ENCODE results near the gene COL13A1.

COL13A1 gene

DNA sequence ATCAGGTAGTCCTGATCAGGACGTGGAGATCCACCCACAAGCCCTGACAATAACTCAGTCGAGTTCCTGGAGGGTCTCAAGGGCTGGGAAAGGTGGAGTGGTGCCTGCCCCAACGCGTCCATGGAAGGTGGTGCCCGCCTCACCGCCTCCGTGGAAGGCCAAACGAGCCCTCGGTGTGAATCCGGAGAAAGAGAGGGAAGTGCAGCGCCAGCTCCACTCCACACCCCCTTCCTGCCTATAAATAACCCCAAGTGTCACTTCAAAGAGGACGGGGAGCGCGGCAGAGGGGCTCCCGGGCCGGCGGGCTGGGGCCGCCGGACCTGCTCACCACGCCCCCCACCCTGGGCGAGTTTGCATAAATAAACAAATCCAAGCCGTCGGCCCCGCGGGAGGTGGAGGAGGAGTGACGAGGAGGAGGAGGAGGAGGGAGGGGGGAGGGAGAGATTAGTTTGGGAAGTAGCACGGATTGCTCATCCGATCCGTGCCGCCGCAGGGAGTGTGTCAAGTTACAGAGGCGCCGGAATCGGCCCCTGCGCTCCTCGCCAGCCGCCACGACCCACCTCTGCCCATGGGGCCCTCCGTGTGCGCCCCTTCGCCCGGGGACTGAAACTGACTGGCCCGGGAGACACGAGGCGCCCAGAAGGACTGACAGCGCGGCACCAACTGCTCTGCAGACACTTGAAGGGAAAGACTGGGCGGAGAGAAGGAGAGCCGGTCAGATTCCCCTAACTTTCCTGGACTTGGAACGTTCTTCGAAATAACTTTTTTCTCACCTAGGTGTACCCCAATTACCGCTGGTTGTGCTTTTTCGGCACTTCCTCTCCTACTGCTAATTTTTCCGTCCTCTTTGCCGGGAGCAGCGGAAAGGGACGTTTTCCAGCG is at the start of gene COL13A1:
COL13A1 (plus strand) TSS at position 473 of the 882 bp plus-strand sequence. CDS start 518 bp downstream, outside the sequence.
- Histone ChIP-seq H3K27ac (ENCODE audit: low read length) (no peak within 1 kb of the TSS), H3K9ac (ENCODE audit: low read length in 2 of 2) (peak within 1 kb of the TSS; percentile 37 to 51)

DNA sequence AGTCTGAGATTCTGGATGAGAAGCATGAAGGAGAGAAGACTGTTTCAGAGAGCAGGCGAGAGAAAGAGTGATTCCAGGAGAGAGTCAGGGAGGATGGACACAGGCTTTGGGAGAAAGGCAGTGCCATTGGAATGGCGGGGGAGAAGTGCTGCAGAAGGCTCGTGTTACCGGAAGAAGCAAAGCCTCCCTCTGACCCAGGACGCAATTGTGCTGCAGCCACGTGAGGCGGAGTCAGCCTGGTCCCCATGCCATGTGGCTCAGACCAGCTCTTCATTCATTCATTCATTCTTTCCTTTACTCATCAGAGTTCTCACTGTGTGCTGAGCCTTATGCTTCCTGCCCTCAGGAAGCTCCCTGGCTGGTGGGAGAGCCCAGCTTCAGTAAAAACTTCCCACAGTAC is 49.2 kb upstream of the COL13A1 start:
- no peaks in the 10 kb centered on the region for H3K36me3 ChIP-seq (ENCODE audit: control insufficient read depth in 2 of 2, insufficient read depth in 2 of 2, low read length in 2 of 2)
- H3K27me3 ChIP-seq (ENCODE audit: control insufficient read depth in 1 of 2, insufficient read depth in 2 of 2, low read length in 2 of 2): no peaks in the 10 kb centered on the region
- no peak overlapping the region for H3K9ac ChIP-seq (ENCODE audit: low read length in 2 of 2)
- no peak overlapping the region for H3K27ac ChIP-seq (ENCODE audit: low read length)
- H3K4me3 ChIP-seq (ENCODE audit: low read length in 2 of 2): no peak overlapping the region
- no peaks in the 10 kb centered on the region for H3K9me3 ChIP-seq (ENCODE audit: control insufficient read depth in 2 of 2, low read length in 2 of 2)
- H3K4me1 ChIP-seq (ENCODE audit: control insufficient read depth, insufficient read depth, low read length): no peaks in the 10 kb centered on the region

More for the DNA sequence above, at the start of gene COL13A1:
- Histone ChIP-seq H3K9me3 (ENCODE audit: control insufficient read depth in 2 of 2, low read length in 2 of 2) (no peaks in the 10 kb centered on the region), H3K36me3 (ENCODE audit: control insufficient read depth in 2 of 2, insufficient read depth in 2 of 2, low read length in 2 of 2) (no peaks in the 10 kb centered on the region), H3K4me3 (ENCODE audit: low read length in 2 of 2) (peak within 1 kb of the TSS; percentile 70 to 77), H3K4me1 (ENCODE audit: control insufficient read depth, insufficient read depth, low read length) (peaks cover 24% of the 10 kb centered on the region), H3K27me3 (ENCODE audit: control insufficient read depth in 1 of 2, insufficient read depth in 2 of 2, low read length in 2 of 2) (peaks cover 3 to 10% of the 10 kb centered on the region in 2 donors)

DNA sequence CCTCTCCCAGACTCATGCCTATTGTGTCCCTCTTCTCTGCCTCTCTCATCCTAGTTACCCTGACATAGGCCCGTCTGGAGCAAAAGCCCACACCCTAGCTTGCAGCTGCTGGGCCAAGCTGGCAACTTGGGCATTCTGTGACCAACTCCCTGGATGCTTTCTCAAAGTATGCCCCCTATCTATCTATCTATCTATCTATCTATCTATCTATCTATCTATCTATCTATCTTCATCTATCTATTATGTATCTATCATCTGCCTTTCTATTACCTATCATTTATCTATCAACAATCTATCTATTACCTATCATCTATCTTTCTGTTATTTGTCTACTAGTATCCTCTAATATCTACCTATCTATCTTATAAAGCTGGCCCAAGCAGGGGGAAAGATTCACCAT is 45.4 kb upstream of the COL13A1 start:
- no peak overlapping the region for H3K9ac ChIP-seq (ENCODE audit: low read length in 2 of 2)
- no peak overlapping the region for H3K4me3 ChIP-seq (ENCODE audit: low read length in 2 of 2)
- H3K27me3 ChIP-seq (ENCODE audit: control insufficient read depth in 1 of 2, insufficient read depth in 2 of 2, low read length in 2 of 2): no peaks in the 10 kb centered on the region
- no peak overlapping the region for H3K27ac ChIP-seq (ENCODE audit: low read length)
- no peaks in the 10 kb centered on the region for H3K9me3 ChIP-seq (ENCODE audit: control insufficient read depth in 2 of 2, low read length in 2 of 2)
- H3K4me1 ChIP-seq (ENCODE audit: control insufficient read depth, insufficient read depth, low read length): peaks cover 7% of the 10 kb centered on the region
- no peaks in the 10 kb centered on the region for H3K36me3 ChIP-seq (ENCODE audit: control insufficient read depth in 2 of 2, insufficient read depth in 2 of 2, low read length in 2 of 2)

DNA sequence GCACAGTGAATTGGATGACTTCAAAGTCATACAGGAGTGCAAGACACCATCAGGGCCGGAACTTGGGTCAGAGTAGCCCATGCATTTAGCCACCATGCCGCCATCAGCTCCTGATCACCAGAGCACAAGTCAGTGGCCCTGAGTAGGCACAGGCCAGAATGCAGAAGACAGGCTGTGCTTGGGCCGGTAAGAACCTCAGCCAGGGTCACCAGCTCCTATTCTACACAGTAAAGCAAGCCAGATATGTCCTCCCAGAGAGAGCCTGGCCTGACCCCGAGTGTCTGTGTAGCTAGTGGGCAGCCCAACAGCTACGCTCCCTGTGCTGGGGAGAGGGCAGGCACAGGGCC is 44.5 kb upstream of the COL13A1 start:
- H3K4me3 ChIP-seq (ENCODE audit: low read length in 2 of 2): no peak overlapping the region
- H3K27ac ChIP-seq (ENCODE audit: low read length): no peak overlapping the region
- H3K27me3 ChIP-seq (ENCODE audit: control insufficient read depth in 1 of 2, insufficient read depth in 2 of 2, low read length in 2 of 2): peaks cover 0 to 2% of the 10 kb centered on the region in 2 donors
- no peaks in the 10 kb centered on the region for H3K9me3 ChIP-seq (ENCODE audit: control insufficient read depth in 2 of 2, low read length in 2 of 2)
- H3K9ac ChIP-seq (ENCODE audit: low read length in 2 of 2): no peak overlapping the region
- H3K4me1 ChIP-seq (ENCODE audit: control insufficient read depth, insufficient read depth, low read length): peaks cover 7% of the 10 kb centered on the region
- H3K36me3 ChIP-seq (ENCODE audit: control insufficient read depth in 2 of 2, insufficient read depth in 2 of 2, low read length in 2 of 2): no peaks in the 10 kb centered on the region

DNA sequence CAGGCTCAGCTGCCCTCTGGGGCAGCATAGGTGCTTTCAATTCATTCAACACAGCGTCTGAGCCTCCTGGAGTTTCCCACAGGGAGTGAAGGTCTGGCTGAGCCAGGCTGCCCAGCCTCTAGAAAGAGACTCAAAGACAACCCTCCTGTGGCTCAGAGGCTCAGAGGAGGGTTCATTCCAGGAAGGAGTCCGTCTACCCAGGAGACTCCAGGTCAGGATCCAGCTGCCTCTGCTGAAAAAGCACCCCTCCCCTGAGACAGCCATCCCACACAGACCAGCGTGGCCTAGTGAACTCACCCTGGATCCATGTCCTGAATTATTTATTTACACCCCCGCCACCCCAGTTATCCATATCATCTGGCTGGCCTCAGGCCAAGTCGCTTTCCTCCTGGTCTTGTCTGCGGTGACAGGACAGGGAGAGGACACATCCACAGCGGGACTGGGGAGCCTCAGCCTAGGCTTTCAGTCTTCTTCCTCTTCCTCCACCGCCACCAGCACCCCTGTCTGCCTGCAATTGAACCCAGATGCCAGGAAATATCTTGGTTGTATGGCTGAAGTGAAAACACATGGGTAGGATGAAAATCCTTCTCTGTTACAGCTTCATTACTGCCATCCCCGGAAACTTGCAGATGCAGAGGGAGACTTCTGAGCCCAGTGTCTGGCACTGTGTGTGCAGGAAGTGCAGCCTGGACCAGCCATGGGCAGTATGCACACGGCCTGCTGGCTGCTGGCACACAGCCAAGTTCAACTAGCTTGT is 44.0 kb upstream of the COL13A1 start:
- Histone ChIP-seq H3K4me1 (ENCODE audit: control insufficient read depth, insufficient read depth, low read length) (peaks cover 7% of the 10 kb centered on the region), H3K27ac (ENCODE audit: low read length) (no peak overlapping the region), H3K4me3 (ENCODE audit: low read length in 2 of 2) (no peak overlapping the region), H3K27me3 (ENCODE audit: control insufficient read depth in 1 of 2, insufficient read depth in 2 of 2, low read length in 2 of 2) (peaks cover 0 to 2% of the 10 kb centered on the region in 2 donors), H3K36me3 (ENCODE audit: control insufficient read depth in 2 of 2, insufficient read depth in 2 of 2, low read length in 2 of 2) (no peaks in the 10 kb centered on the region), H3K9ac (ENCODE audit: low read length in 2 of 2) (no peak overlapping the region), H3K9me3 (ENCODE audit: control insufficient read depth in 2 of 2, low read length in 2 of 2) (no peaks in the 10 kb centered on the region)

DNA sequence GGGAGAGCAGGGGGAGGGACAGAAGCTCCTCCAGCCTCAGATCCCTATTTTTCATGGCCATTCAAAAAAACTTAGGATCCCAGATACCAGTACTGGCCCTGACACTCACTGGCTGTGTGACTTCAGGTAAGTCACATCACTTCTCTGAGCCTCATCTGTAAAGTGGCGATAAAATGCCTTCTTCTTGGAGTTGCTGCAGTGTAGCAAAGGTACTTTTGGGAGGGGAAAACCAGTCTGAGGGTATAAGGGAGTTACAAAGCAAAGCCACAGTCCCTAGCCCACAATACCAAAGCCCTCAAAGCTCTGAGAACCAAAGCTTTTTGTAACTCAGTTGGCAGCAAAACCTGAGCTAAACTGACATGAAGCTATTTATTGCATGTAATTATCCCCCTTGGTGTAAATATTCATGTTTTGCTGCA is 43.4 kb upstream of the COL13A1 start:
- Histone ChIP-seq H3K36me3 (ENCODE audit: control insufficient read depth in 2 of 2, insufficient read depth in 2 of 2, low read length in 2 of 2) (no peaks in the 10 kb centered on the region), H3K9me3 (ENCODE audit: control insufficient read depth in 2 of 2, low read length in 2 of 2) (no peaks in the 10 kb centered on the region), H3K4me3 (ENCODE audit: low read length in 2 of 2) (no peak overlapping the region), H3K27ac (ENCODE audit: low read length) (no peak overlapping the region), H3K9ac (ENCODE audit: low read length in 2 of 2) (no peak overlapping the region), H3K4me1 (ENCODE audit: control insufficient read depth, insufficient read depth, low read length) (peaks cover 7% of the 10 kb centered on the region), H3K27me3 (ENCODE audit: control insufficient read depth in 1 of 2, insufficient read depth in 2 of 2, low read length in 2 of 2) (peaks cover 0 to 2% of the 10 kb centered on the region in 2 donors)

DNA sequence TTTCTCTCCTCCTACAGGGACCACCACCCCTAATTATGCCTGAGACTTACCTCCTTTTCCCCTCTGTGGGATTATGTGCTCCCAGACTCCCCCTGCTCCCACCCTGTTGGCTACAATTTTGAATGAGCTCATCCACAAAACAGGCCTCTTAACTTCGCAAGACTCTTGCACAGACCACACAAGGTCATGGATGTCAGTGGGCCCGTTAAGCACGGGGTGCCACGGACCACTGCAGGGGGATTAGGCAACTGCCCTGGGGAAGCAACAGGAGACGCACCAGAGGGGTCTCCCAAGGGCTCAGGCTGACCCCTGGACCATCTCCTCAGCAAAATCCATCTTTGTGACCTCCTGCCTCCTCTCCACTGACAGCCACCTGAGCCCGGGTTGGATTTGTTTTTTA is 42.1 kb upstream of the COL13A1 start:
- no peaks in the 10 kb centered on the region for H3K36me3 ChIP-seq (ENCODE audit: control insufficient read depth in 2 of 2, insufficient read depth in 2 of 2, low read length in 2 of 2)
- no peak overlapping the region for H3K4me3 ChIP-seq (ENCODE audit: low read length in 2 of 2)
- peaks cover 7% of the 10 kb centered on the region for H3K4me1 ChIP-seq (ENCODE audit: control insufficient read depth, insufficient read depth, low read length)
- no peak overlapping the region for H3K27ac ChIP-seq (ENCODE audit: low read length)
- H3K9ac ChIP-seq (ENCODE audit: low read length in 2 of 2): no peak overlapping the region
- H3K9me3 ChIP-seq (ENCODE audit: control insufficient read depth in 2 of 2, low read length in 2 of 2): no peaks in the 10 kb centered on the region
- peaks cover 0 to 3% of the 10 kb centered on the region in 2 donors for H3K27me3 ChIP-seq (ENCODE audit: control insufficient read depth in 1 of 2, insufficient read depth in 2 of 2, low read length in 2 of 2)

DNA sequence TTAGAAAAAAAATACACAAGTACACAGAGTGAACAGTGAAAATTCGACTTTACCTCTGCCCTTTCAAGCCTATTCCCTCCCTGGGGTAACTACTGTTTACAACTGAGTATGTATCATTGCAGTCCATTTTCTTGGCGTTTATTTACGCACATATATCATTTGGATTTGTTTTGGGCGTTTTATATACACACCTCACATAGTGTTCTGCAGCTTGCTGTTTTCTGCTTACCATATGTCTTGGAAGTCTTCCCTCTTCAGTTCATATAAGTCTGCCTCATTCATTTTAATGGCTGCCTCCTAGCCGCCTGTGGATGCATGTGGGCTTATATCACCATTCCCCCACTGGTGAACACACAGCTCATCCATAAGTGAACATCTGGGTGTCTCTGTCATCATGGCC is 41.6 kb upstream of the COL13A1 start:
- Histone ChIP-seq H3K4me3 (ENCODE audit: low read length in 2 of 2) (no peak overlapping the region), H3K4me1 (ENCODE audit: control insufficient read depth, insufficient read depth, low read length) (peaks cover 7% of the 10 kb centered on the region), H3K27ac (ENCODE audit: low read length) (no peak overlapping the region), H3K9me3 (ENCODE audit: control insufficient read depth in 2 of 2, low read length in 2 of 2) (no peaks in the 10 kb centered on the region), H3K9ac (ENCODE audit: low read length in 2 of 2) (no peak overlapping the region), H3K36me3 (ENCODE audit: control insufficient read depth in 2 of 2, insufficient read depth in 2 of 2, low read length in 2 of 2) (no peaks in the 10 kb centered on the region), H3K27me3 (ENCODE audit: control insufficient read depth in 1 of 2, insufficient read depth in 2 of 2, low read length in 2 of 2) (peaks cover 0 to 4% of the 10 kb centered on the region in 2 donors)

DNA sequence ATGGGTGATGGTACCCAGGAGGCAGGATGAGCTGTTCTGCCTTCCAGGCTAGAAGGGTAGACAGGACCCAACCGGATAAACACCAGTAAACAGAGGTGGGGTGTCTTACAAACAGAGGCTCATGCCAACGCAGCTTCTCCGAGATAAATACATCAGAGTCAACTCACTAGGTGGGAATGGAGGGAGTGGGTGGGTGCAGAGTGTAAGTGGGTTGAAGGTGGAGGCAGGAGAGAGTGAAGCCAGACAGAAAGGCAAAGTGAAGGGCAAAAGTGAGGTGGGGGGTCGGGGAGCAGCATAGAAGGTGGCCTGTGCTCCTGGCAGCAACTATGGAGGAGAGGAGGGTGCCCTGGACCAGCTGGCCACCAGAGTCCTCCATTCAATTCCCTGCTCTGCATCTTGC is 40.4 kb upstream of the COL13A1 start:
- Histone ChIP-seq H3K9me3 (ENCODE audit: control insufficient read depth in 2 of 2, low read length in 2 of 2) (no peaks in the 10 kb centered on the region), H3K4me3 (ENCODE audit: low read length in 2 of 2) (no peak overlapping the region), H3K9ac (ENCODE audit: low read length in 2 of 2) (no peak overlapping the region), H3K4me1 (ENCODE audit: control insufficient read depth, insufficient read depth, low read length) (peaks cover 12% of the 10 kb centered on the region), H3K36me3 (ENCODE audit: control insufficient read depth in 2 of 2, insufficient read depth in 2 of 2, low read length in 2 of 2) (no peaks in the 10 kb centered on the region), H3K27ac (ENCODE audit: low read length) (no peak overlapping the region), H3K27me3 (ENCODE audit: control insufficient read depth in 1 of 2, insufficient read depth in 2 of 2, low read length in 2 of 2) (peaks cover 0 to 4% of the 10 kb centered on the region in 2 donors)

DNA sequence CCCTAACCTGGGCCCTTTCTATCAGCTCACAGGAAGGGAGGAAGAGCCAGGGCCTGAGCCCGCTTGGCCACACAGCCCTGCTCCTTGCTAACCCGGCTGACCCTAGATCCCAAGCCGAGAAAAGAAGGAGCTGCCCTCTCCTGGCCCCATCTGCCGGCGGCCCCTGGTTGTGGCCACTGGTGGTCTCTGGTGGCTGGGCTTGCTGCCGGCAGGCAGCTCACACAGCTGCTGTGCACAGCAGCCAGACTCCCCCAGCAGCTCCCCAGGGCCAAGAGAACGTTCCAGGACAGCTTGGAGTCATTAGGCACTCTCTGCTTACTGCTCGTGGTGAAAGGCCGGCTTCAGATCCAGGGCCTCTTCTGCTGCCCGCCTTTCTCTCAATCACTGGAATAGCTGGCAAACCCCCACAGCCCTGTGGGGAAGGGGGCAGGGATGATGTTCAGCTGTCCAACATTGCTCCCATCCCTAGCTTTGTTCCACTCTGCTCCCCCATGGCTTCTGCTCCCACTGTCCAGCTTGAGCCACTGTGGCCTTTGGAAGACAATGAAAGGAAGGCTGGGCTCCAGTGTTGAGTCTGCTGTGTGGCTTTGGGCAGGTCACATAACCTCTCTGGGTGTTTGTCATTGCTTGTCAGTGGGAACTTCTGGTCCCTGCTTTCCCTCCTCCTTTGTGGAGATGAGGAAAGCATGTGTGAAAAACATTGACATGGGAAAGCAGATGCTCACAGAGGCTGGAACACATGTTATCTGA is 35.4 kb upstream of the COL13A1 start:
- H3K4me1 ChIP-seq (ENCODE audit: control insufficient read depth, insufficient read depth, low read length): peaks cover 25% of the 10 kb centered on the region
- H3K27me3 ChIP-seq (ENCODE audit: control insufficient read depth in 1 of 2, insufficient read depth in 2 of 2, low read length in 2 of 2): peaks cover 0 to 4% of the 10 kb centered on the region in 2 donors
- H3K27ac ChIP-seq (ENCODE audit: low read length): no peak overlapping the region
- H3K9me3 ChIP-seq (ENCODE audit: control insufficient read depth in 2 of 2, low read length in 2 of 2): no peaks in the 10 kb centered on the region
- no peak overlapping the region for H3K9ac ChIP-seq (ENCODE audit: low read length in 2 of 2)
- H3K36me3 ChIP-seq (ENCODE audit: control insufficient read depth in 2 of 2, insufficient read depth in 2 of 2, low read length in 2 of 2): no peaks in the 10 kb centered on the region
- H3K4me3 ChIP-seq (ENCODE audit: low read length in 2 of 2): no peak overlapping the region
